ENCODE data around the gene ANKRD23. TPM values are rescaled to one million over a fixed set of nuclear protein-coding genes. Genes with fewer than 3 reads are reported as not detected.

The ANKRD23 gene
- total and polyA plus RNA-seq, 2 experiments from 2014 or later, result 3.3 to 11.0 TPM

GRCh38 chr2:96876269-96877041 lies 32.6 kb upstream of the ANKRD23 start:
- no peaks in the 10 kb centered on the region for H3K9me3 ChIP-seq (ENCODE audit: low read depth)
- no peak for DNase-seq (ENCODE audit: low read depth in 1 of 2, low spot score in 1 of 2)
- no peaks in the 10 kb centered on the region for H3K27me3 ChIP-seq
- no peak overlapping the region for H3K4me3 ChIP-seq
- H3K4me1 ChIP-seq (ENCODE audit: low read depth), result peaks cover 10% of the 10 kb centered on the region
- H3K36me3 ChIP-seq, result no peaks in the 10 kb centered on the region
- no peak overlapping the region for H3K27ac ChIP-seq
- TF ChIP-seq, protein P1, sequence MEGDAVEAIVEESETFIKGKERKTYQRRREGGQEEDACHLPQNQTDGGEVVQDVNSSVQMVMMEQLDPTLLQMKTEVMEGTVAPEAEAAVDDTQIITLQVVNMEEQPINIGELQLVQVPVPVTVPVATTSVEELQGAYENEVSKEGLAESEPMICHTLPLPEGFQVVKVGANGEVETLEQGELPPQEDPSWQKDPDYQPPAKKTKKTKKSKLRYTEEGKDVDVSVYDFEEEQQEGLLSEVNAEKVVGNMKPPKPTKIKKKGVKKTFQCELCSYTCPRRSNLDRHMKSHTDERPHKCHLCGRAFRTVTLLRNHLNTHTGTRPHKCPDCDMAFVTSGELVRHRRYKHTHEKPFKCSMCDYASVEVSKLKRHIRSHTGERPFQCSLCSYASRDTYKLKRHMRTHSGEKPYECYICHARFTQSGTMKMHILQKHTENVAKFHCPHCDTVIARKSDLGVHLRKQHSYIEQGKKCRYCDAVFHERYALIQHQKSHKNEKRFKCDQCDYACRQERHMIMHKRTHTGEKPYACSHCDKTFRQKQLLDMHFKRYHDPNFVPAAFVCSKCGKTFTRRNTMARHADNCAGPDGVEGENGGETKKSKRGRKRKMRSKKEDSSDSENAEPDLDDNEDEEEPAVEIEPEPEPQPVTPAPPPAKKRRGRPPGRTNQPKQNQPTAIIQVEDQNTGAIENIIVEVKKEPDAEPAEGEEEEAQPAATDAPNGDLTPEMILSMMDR (IDR thresholded peaks at IDR 0.05; ENCODE audit: low read depth, low read length), result no peak

GRCh38 chr2:96875498-96876268 lies 31.9 kb upstream of the ANKRD23 start:
- Histone ChIP-seq H3K27ac (no peak overlapping the region), H3K4me3 (no peak overlapping the region)
- no peak for DNase-seq (ENCODE audit: low read depth in 1 of 2, low spot score in 1 of 2)

DNA sequence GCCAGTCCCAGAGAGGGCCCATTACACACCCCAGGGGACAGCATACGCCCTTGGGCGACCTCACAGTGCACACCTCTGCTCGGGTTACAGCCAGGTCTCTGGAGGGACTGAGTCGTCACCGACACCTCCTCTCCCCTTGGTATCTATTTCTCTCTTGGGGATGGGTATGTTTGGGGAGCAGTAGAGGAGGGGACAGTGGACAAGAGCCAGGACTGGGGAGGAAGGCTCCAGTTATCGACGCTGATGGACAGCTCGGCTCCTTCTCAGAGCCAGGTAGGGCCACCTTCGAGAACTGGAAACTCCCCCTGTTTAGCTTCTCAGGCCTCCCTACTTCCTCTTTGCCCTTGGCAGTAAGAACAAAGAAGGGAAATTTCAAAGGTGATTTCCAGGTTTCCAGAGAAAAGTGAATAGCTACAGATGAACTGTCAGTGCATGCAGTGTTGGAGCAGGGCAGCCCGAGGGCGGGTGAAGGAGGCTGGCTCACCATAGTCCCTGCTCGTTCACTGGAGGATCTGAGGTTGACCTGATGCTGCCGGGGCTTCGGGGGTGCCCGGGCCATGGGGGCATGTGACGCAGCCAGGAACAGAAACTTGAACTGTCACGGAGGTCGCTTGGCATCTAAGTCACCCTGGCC lies 30.5 kb upstream of the ANKRD23 start:
- no peaks in the 10 kb centered on the region for H3K27me3 ChIP-seq
- no peaks in the 10 kb centered on the region for H3K36me3 ChIP-seq
- H3K9me3 ChIP-seq (ENCODE audit: low read depth), result no peaks in the 10 kb centered on the region
- peak overlapping the region; percentile 6 for H3K27ac ChIP-seq
- H3K4me3 ChIP-seq, result no peak overlapping the region
- TF ChIP-seq, protein P1 (IDR thresholded peaks at IDR 0.05; ENCODE audit: low read depth, low read length), result no peak
- H3K4me1 ChIP-seq (ENCODE audit: low read depth), result peaks cover 10% of the 10 kb centered on the region
- no peak for DNase-seq (ENCODE audit: low read depth in 1 of 2, low spot score in 1 of 2)

More at GRCh38 chr2:96875498-96876268, 31.9 kb upstream of the ANKRD23 start:
- TF ChIP-seq, protein P1 (IDR thresholded peaks at IDR 0.05; ENCODE audit: low read depth, low read length), result no peak
- H3K4me1 ChIP-seq (ENCODE audit: low read depth), result peaks cover 8% of the 10 kb centered on the region
- H3K9me3 ChIP-seq (ENCODE audit: low read depth), result no peaks in the 10 kb centered on the region
- H3K36me3 ChIP-seq, result no peaks in the 10 kb centered on the region
- H3K27me3 ChIP-seq, result no peaks in the 10 kb centered on the region

- TF ChIP-seq, protein P1 (IDR thresholded peaks at IDR 0.05; ENCODE audit: low read depth, low read length), result no peak
- H3K36me3 ChIP-seq, result no peaks in the 10 kb centered on the region
- DNase-seq (ENCODE audit: low read depth in 1 of 2, low spot score in 1 of 2), result no peak
- H3K27me3 ChIP-seq, result no peaks in the 10 kb centered on the region
- H3K27ac ChIP-seq, result peak overlapping the region; percentile 6
- no peak overlapping the region for H3K4me3 ChIP-seq
- H3K4me1 ChIP-seq (ENCODE audit: low read depth), result peaks cover 10% of the 10 kb centered on the region
- no peaks in the 10 kb centered on the region for H3K9me3 ChIP-seq (ENCODE audit: low read depth)
Observed at GRCh38 chr2:96873651-96874096, 29.9 kb upstream of the ANKRD23 start.

- H3K36me3 ChIP-seq, result no peaks in the 10 kb centered on the region
- no peaks in the 10 kb centered on the region for H3K27me3 ChIP-seq
- TF ChIP-seq, protein P1 (IDR thresholded peaks at IDR 0.05; ENCODE audit: low read depth, low read length), result no peak
- H3K27ac ChIP-seq, result no peak overlapping the region
- H3K4me1 ChIP-seq (ENCODE audit: low read depth), result peaks cover 10% of the 10 kb centered on the region
- no peaks in the 10 kb centered on the region for H3K9me3 ChIP-seq (ENCODE audit: low read depth)
- DNase-seq (ENCODE audit: low read depth in 1 of 2, low spot score in 1 of 2), result peak; percentile 43 to 74
- H3K4me3 ChIP-seq, result no peak overlapping the region
Observed at GRCh38 chr2:96872591-96873349, 28.9 kb upstream of the ANKRD23 start.
